Endothelial cell of hepatic sinusoid (primary cell): ENCODE results near the gene APAF1.

Source experiments
- in situ Hi-C: cut with HindIII; loops from 2 replicates; pipeline ENCODE4 v1.10.0; 2017; ENCODE audit warnings: low sequenced_read_pairs

APAF1 gene

DNA sequence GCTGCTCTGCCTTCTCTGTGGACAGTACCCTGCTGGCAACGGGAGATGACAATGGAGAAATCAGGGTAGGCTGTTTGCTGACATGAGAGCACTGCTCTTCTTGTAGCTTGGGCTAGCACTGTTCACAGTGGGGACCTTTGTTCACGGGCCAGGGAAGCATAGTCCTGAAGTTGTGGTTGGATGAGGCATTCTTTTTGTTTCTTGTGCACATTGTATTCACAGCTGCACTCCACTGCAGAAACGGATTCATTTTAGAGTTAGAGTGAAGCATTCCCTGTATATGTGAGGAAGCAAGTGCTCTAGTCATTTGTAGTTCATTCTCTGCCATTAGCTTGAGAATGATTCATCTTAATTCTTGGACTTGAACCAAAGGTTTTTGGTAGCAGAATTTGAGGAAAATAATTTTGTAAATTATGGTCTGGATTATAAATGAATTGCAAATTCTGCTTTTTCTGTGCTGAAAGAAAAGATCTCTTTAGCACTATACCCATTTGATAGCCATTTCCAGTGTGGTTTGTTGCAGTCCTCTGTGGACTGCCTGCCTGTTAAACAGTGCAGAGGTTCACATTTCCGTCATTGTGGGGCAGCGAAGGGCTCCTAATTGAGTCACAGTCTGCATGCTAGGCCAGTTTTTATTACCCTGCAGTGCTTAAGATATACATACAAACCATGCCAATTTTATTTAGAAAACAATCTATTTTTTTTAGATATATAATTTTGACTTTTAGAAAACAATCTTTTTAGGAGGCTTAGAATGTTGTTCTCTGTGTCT, 80.6 kb downstream of the APAF1 start:
- in situ Hi-C loops = no loop called here

DNA sequence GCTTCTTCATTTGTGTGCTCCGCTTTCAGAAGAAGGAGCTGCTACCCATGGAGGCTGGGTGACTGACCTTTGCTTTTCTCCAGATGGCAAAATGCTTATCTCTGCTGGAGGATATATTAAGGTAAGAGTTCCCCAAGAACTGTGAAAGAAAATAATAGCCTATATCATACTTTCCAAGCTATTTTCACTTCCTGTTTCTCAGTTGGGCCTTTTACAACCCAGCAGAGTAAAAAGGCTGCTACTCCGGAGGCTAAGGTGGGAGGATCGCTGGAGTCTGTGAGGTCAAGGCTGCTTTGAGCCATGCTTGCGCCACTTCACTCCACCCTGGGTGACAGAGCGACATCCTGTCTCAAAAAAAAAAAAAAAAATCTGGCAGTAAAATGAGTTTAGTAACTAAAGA, 82.1 kb downstream of the APAF1 start:
- in situ Hi-C loops = no loop called here

DNA sequence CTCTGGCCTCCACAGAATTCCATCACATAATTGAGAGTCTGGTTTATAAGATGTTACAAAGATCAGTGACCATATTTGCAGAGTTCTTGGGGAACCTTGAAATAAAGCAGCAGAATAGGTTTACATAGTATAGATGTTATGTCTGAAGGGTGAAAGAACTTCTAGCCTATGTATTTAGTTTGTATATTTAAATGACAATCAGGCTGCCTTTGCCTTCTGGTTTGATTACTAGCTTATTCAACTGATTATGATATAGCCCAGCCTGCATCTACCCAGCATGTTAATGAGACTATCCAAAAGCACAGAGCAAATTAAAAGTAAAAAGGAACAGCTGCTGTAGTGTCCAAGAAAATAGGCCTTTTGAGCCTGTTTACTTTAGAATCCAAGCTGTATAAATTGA, 85.3 kb downstream of the APAF1 start:
- in situ Hi-C loops = no loop called here

DNA sequence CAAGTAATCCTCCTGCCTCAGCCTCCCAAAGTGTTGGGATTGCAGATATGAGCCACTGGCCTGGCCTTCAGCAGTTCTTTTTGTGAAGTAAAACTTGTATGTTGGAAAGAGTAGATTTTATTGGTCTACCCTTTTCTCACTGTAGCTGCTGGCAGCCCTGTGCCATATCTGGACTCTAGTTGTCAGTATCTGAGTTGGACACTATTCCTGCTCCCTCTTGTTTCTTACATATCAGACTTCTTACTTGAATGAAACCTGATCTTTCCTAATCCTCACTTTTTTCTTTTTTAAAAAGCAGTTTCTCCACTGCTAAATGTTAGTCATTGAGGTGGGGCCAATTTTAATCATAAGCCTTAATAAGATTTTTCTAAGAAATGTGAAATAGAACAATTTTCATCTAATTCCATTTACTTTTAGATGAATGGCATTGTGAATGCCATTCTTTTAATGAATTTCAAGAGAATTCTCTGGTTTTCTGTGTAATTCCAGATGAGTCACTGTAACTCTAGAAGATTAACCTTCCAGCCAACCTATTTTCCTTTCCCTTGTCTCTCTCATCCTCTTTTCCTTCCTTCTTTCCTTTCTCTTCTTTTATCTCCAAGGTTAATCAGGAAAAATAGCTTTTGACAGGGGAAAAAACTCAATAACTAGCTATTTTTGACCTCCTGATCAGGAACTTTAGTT, 88.7 kb downstream of the APAF1 start:
- in situ Hi-C loops = no loop called here

DNA sequence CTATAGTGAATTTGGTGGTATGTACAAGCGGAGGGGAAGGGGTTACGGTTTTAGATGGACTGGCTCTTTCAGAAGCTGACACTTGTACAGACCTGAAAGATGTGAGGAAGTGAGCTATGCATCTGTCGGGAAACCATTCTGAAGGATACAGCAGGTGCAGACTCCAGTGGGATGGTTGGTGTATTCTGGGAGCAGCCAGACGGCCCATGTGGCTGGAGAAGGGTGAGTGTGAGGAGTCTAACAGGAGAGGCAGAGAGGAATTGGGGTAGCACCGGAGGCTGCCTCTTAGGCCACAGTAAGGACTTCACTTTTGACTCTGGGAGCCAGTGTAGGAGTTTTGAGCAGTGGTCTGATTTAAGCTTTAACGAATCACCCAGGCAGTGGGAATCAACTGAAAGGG, 90.7 kb downstream of the APAF1 start:
- in situ Hi-C loops = no loop called here

DNA sequence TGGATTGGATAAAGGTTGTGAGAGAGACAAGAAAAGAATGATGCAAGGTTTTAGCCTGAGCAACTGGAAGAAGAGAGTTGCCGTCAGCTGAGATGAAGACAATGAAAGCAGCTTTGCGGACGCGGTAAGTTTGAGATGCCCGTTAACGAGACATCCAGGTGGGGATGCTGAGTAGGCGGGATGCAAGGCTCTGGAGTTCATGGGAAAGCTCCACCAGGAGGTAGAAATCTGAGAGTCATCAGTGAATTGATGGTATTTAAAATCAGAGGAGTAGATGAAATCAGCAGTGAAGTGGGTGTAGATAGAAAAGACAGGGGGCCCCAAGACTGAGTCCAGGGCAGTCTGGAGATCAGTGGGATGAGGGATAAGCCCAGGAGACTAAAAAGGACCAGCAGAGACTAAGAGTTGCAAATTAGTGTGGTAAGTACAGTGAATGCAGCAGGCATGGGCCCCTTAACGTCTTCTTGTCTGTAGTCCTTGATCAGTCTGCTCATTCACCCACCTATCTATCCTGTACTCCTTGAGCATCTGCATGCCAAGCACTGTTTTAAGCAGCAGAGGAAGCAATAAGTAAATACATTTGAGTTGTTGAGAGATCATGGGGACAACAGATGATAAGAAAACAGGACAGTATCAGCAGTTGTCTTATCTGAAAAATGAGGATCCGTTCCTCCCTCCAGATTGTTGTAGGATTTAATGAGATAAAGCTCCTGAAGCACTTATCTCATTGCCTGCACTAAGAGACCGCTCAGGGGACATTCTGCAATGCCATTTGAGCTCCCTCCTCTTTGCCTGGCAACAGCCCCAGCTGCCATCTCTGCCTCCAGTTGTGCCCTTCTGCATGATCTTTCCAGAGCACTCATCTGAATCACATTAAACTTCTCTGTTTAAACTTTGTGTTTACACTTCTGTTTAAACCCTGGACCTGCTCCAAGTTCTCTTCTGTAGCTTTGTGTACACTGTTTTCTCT, 91.5 kb downstream of the APAF1 start:
- in situ Hi-C loops = no loop called here

DNA sequence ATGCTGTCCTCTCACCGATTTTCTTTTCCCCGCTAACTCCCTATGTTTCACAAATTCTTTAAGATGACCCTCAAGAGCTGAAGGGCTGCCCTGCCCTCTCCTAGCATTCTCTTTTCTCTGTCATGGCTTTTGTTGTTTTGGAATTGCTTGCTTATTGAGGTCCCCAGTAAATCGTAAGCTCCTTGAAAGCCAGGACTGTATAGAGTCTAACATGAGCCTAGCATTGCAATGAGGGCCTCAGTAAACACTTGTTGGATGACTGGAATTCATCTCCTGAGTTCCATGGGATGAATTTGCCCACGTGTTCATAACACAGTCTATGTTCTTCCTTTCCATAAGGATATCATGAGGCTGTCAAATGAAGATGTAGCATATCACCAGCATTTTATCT, 92.2 kb downstream of the APAF1 start:
- in situ Hi-C loops = no loop called here

DNA sequence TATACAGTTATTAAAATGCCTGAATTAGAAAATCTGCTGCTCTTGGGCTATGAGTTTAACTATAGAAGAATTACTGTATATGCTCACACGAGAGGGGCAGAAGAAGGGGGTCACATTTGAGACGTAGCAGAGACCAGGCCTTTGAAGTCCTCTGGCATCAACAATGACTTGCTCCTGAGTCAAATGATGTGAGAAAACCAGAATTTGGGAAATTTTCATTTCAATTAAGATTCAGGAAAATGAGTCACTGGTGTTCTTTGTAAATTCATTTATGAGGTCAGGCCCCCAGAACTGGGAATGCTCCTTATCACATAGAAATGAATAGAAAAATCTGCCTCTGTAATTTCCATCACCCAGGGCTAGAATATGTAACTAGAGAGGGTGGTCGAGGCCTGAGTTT, 92.9 kb downstream of the APAF1 start:
- in situ Hi-C loops = no loop called here

DNA sequence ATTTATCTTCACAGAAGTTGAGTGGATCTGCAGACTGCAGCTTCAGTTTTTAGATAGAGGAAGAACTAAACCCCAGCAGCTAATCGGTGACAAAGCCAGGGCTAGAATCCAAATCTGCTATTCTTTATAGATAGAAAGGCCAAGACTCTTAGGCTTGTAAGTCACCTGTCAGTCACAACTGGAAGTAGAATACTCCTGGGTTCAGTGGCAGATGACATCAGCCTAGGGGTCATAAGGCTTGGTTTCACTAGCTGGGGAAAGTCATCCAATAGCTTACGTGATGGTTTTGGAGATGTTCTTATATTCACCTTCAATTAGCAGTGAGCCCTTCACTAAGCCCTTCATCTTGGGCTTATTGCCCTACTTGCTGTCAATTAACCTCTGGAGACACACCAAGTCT, 93.4 kb downstream of the APAF1 start:
- in situ Hi-C loops = no loop called here

DNA sequence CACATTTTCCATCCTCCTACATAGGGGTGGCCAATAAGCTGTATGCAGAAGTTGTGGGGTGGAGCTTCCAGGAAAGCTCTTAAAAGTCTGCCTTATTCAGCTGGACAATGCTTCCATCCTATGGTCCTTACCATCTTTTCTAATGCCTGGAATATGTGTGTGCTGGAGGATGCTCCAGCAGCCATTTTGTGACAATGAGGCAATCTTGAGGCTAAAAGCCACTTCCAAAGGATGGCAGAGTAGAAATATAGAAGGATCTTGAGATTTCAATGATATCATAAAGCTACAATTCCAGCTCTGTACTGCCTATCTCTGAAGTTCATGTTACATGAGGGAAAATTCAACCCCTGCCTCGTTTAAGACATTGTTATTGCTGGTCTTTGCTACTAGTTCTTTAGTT, 95.7 kb downstream of the APAF1 start:
- in situ Hi-C loops = no loop called here

DNA sequence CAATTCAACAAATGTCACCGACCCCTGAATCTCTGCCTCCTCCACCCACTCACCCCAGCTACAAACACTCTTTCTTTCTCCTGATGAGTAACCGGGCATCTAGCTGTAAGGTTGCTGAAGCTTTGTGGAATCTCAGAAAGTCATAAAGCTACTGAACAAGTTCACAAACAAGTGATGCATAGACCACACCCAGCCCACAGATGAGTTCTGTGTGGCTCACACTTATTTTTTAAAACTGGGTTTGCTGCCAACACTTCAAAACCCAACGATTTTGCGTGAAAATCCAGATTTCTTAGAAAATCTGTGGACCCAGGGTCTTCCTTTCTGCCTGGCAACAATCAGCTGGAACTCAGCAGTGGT, 96.1 kb downstream of the APAF1 start:
- in situ Hi-C loops = no loop called here

DNA sequence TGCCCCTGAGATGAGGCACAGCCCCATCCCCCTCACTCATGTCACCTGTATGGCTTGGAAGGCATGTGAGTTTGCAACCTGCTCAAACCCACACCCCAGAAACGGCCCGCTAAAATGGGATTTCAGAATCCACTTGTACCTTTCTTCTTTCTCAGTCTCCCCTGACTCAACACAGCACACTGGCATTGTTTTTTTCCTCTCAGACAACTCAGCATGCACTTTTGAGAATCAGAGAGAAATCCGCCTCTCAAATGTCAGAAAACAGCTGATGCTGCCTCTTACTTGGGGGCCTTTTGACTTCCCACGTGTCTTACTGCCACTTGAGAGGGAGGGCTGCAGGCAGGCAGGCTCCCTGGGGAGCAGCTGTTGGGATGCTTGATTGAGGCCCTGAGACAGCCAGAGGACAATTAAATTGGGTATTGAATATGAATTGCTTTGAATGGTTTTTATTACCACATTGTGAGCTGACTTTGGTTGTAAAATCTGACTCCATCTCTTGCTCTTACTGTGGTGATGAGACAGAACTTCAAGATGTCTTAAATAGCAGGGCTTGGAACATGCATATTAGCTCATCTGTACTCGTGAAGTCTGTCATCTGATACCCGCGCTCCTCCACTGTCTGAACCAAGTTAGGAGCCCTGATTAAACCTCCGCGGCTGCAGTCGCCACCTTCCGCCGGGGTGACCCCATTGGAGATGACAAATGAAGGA, 96.6 kb downstream of the APAF1 start:
- in situ Hi-C loops = no loop called here

DNA sequence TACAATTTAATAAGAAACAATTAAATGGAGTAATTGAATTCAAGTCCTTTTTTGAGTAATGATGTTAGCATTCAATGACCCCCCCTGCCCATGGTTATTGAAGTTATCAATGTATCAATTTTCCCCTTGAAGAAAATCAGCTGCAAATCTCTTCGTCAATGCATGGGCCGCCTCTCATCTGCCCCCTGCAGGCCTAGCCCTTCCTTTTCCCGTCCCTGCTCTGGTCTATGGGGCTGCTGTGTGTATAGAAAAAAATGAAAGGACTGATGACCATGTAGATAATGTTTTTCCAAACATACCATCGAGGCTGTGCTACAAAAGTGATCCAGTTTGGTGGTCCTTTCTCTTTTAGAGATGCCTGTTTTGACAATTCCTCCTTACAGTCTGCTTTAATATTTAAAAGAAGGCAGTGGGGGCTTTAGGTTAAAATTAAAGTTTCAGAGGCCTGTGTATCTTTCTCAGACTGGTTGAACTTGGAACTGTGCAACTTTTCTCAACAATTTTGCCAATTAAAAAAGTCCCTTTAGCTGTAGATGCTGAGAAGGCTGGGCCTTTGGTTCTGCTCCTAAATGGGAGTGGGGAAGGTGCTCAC, 98.4 kb downstream of the APAF1 start:
- in situ Hi-C loops = no loop called here

DNA sequence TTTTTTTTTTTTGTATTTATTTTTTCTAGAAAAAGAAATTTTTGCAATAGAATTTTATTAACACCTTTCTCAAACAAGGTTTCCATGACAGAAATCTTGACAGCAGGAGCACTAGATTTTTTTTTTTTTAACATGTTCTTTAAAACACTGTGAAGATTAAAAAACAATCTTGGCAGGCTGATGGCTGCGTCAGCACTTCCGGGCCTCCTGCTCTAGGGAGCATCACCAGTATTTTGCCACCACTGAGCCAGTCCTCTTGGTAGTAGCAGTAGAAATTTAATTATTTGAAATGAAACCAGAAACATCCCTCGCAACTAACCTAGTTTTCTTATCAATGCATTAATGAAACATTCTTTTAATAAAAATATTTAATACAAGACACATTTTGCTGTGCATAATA, 99.6 kb downstream of the APAF1 start:
- in situ Hi-C loops = no loop called here

DNA sequence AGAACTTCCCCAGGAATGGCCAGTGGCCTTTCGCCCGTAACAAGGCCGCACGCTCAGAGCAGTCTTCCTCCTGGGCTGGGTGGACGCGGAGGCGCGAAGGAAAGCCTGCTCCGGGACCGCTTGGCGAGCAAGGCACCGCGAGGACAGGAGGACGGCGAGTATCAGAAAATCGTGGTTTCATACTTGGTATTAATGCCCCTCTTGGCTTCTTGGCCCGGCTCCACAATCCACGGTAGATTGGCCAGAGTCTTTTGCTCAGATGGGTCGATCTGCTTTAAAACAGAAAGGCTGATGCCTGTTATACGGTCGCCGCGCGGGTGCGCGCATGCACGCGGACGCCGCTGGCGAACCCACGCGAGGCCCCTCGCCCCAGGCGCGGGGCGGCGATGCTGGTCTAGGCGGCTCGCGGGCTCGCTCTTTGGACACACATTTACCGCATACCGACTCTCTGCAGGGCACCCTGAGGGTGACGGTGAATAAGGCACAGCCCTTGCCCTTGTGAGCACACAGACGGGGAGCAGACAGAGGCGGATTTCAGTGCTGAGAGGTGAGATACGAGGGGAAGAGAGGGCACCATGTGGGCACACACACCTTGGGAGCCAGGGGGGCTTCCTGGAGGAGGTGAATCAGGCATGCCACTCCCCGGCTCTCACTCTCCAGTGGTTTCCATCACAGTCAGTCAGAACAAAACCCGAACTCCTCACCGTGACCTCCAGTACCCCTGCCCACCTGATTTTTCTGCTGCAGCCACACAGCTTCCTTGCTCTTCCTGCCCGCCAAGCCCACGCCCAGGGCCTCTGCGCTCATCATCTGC, 100.7 kb downstream of the APAF1 start:
- in situ Hi-C loops = no loop called here

DNA sequence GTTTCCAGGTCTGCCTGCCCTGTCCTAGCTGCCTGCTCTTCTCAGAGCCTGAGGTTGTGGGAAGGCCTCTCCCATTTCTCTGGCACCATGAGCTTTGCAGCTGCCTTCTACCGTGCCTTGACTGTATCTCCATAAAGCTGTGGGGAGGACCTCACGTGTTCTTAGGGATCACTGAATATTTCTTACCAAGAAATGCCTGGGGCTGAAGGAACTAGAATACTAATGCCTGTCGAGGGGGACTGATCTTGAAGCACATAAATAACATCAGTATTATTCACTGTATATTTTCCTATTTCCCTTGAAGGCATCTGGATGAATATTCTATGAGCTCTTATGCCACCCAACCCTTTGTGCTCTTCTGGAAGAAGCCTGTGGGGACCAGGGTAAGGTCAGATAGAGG, 103.4 kb downstream of the APAF1 start:
- in situ Hi-C loops = no loop called here

DNA sequence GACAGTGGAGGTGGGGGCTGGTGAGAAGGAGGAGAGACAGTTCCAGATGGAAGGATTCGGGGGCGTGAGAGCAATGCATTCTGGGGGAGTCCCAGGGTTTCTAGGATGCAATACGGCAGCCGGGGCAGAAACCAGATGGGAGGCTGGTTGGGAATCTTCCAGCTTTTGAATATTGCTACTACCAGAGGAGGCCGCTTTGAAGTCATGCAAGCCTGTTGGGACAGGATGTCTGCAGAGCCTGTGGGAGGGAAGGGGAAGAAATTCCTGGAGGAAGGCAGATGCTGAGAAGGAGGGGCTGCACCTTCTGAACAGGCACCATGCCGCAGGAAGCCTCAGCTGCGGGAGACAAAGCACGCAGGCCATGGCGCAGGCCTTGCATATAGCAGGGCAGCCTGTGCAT, 105.4 kb downstream of the APAF1 start:
- in situ Hi-C loops = no loop called here

DNA sequence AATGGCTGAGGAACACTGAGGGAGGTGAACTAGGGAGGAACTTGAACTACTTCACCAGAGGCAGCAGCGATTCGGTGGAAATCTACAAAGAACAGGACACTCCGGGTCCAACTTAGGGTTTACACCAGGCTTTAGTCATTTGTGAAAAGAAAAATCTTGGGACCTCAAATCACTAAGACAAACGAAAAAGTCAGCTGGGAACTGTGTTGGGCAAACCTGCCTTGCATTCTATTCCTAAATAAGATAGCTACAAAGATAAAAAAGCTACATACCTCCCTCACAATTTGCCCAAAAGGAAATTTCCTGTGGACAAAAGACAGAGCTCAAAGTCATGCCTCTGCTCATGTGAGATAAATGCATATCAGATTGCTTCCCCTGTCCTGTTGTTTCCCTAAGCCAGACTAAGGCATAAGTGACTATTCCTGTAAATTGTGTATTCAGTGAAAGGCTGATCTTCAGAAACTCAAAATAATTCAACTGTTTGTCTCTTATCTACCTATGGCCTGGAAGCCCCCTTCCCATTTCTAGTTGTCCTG, 106.6 kb downstream of the APAF1 start:
- in situ Hi-C loops = no loop called here

DNA sequence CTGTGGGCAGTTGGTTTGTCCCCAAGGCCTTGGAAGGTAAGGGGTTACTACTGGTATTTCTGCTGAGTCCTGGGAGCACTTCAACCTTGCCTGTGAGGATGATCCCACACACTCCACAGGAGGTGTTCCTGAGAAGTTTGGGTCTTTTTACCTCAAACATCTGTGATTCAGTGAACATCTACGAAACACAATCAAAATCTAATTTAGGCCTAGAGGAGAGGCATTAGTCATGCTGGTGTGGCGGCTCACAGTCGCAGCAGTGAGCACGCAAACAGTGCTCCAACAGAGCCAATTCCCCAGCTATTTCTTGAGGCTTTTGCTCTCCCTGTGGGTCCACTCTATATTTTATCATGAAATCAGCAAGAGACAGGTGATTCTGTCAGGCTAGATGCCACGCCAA, 107.6 kb downstream of the APAF1 start:
- in situ Hi-C loops = no loop called here

DNA sequence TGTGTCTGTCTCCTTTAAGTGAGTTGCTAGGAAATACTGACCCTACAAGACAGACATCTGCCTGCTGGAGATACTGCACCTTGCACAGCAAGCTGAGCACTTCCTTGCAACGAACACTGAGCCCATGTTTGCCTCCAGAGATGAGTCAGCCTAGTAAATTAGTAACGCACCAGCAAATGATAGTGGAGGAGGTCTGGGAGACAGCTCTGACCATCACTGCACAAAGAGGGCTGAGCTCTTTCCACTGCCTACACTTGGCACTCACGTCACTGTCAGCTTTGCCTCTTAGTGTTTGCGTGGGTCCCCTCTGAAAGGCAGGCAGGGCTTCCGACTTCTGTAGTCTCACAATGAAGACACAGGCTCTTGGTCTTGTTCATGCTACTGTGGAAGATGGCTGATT, 109.0 kb downstream of the APAF1 start:
- in situ Hi-C loops = no loop called here
